Measurements from ENCODE around the gene RELA. TPM values are rescaled to one million over a fixed set of nuclear protein-coding genes. Genes with fewer than 3 reads are reported as not detected.
"Not testable (repeated sequence)": the region's sequence is repeated elsewhere in the genome, so short reads cannot be mapped to it uniquely, and the experiment has no call there.

RELA gene
- total RNA-seq, 1 experiment from 2014 or later: 76.4 TPM

GRCh38 chr11:65696802-65697552, 34.3 kb upstream of the RELA start:
- CTCF ChIA-PET: interaction anchor here (0.6 to 0.7 kb wide), 2 partner anchors 103 to 586 kb away, joined by 4 to 6 read pairs; no protein-coding TSS in a partner anchor
- TF ChIP-seq CTCF (IDR thresholded peaks at IDR 0.05; ENCODE audit: unreplicated experiment): no peak
- Mint-ChIP-seq H3K27ac (ENCODE audit: unreplicated experiment) (no peak overlapping the region), H3K27me3 (ENCODE audit: unreplicated experiment) (peaks cover 33% of the 10 kb centered on the region), H3K4me3 (ENCODE audit: low read depth, unreplicated experiment) (no peak overlapping the region), H3K4me1 (ENCODE audit: low read depth, unreplicated experiment) (peaks cover 17% of the 10 kb centered on the region), H3K9me3 (ENCODE audit: low read depth, unreplicated experiment) (no peaks in the 10 kb centered on the region), H3K36me3 (ENCODE audit: insufficient read depth, unreplicated experiment) (no peaks in the 10 kb centered on the region)
- intact Hi-C loops (cut with micrococcal nuclease; ENCODE audit: unreplicated experiment): no loop called here
- no peak for DNase-seq
- BruUV-seq (replicated peaks): no TSS peak

GRCh38 chr11:65695459-65696241, 32.9 kb upstream of the RELA start:
- BruUV-seq (replicated peaks): no TSS peak
- H3K36me3 Mint-ChIP-seq (ENCODE audit: insufficient read depth, unreplicated experiment): no peaks in the 10 kb centered on the region
- CTCF ChIA-PET: no interaction called here
- peaks cover 17% of the 10 kb centered on the region for H3K4me1 Mint-ChIP-seq (ENCODE audit: low read depth, unreplicated experiment)
- H3K4me3 Mint-ChIP-seq (ENCODE audit: low read depth, unreplicated experiment): no peak overlapping the region
- H3K9me3 Mint-ChIP-seq (ENCODE audit: low read depth, unreplicated experiment): no peaks in the 10 kb centered on the region
- no peak overlapping the region for H3K27ac Mint-ChIP-seq (ENCODE audit: unreplicated experiment)
- TF ChIP-seq CTCF (IDR thresholded peaks at IDR 0.05; ENCODE audit: unreplicated experiment): no peak
- intact Hi-C loops (cut with micrococcal nuclease; ENCODE audit: unreplicated experiment): no loop called here
- DNase-seq: peak; percentile 81
- peaks cover 31% of the 10 kb centered on the region for H3K27me3 Mint-ChIP-seq (ENCODE audit: unreplicated experiment)

GRCh38 chr11:65692367-65692766, 29.7 kb upstream of the RELA start:
- Mint-ChIP-seq H3K27me3 (ENCODE audit: unreplicated experiment) (no peaks in the 10 kb centered on the region), H3K36me3 (ENCODE audit: insufficient read depth, unreplicated experiment) (no peaks in the 10 kb centered on the region), H3K27ac (ENCODE audit: unreplicated experiment) (no peak overlapping the region), H3K4me1 (ENCODE audit: low read depth, unreplicated experiment) (peaks cover 17% of the 10 kb centered on the region), H3K4me3 (ENCODE audit: low read depth, unreplicated experiment) (no peak overlapping the region), H3K9me3 (ENCODE audit: low read depth, unreplicated experiment) (no peaks in the 10 kb centered on the region)
- TF ChIP-seq CTCF (IDR thresholded peaks at IDR 0.05; ENCODE audit: unreplicated experiment): no peak
- DNase-seq: no peak
- CTCF ChIA-PET: no interaction called here
- BruUV-seq (replicated peaks): no TSS peak
- intact Hi-C loops (cut with micrococcal nuclease; ENCODE audit: unreplicated experiment): no loop called here

GRCh38 chr11:65691847-65692246, 29.1 kb upstream of the RELA start:
- H3K27me3 Mint-ChIP-seq (ENCODE audit: unreplicated experiment); intact Hi-C loops (cut with micrococcal nuclease; ENCODE audit: unreplicated experiment); H3K36me3 Mint-ChIP-seq (ENCODE audit: insufficient read depth, unreplicated experiment); DNase-seq; H3K4me3 Mint-ChIP-seq (ENCODE audit: low read depth, unreplicated experiment); BruUV-seq (replicated peaks); H3K9me3 Mint-ChIP-seq (ENCODE audit: low read depth, unreplicated experiment); H3K27ac Mint-ChIP-seq (ENCODE audit: unreplicated experiment); CTCF ChIA-PET: not testable (repeated sequence)
- H3K4me1 Mint-ChIP-seq (ENCODE audit: low read depth, unreplicated experiment): peaks cover 17% of the 10 kb centered on the region
